ENCODE results near the gene DCP1B.

The DCP1B gene

GRCh38 chr12:2013527-2014223, 9.4 kb upstream of the DCP1B start:
- H3K4me2 ChIP-seq (ENCODE audit: low read depth, low read length, poor library complexity, severe bottlenecking), result no peak overlapping the region
- no peak overlapping the region for H3K27ac ChIP-seq (ENCODE audit: low read depth, low read length)
- no peaks in the 10 kb centered on the region for H3K9me2 ChIP-seq (replicated peaks; ENCODE audit: insufficient read depth, low read length)
- H3K9me3 ChIP-seq (ENCODE audit: insufficient read depth, low read length), result no peaks in the 10 kb centered on the region
- no peaks in the 10 kb centered on the region for H3K36me3 ChIP-seq (ENCODE audit: low read length)
- no peaks in the 10 kb centered on the region for H3K27me3 ChIP-seq (ENCODE audit: low read length)
- H2AFZ ChIP-seq (ENCODE audit: low read depth, low read length, severe bottlenecking), result no peak overlapping the region
- H4K20me1 ChIP-seq (ENCODE audit: low read depth, low read length), result no peaks in the 10 kb centered on the region
- no peak overlapping the region for H3K9ac ChIP-seq (ENCODE audit: low read length)
- no peak overlapping the region for H3K4me3 ChIP-seq (ENCODE audit: insufficient read depth, low read length, poor library complexity, severe bottlenecking)
- H3K79me2 ChIP-seq (ENCODE audit: insufficient read depth, low read length), result no peaks in the 10 kb centered on the region
- H3F3A ChIP-seq (ENCODE audit: insufficient read depth), result no peaks in the 10 kb centered on the region
- TF ChIP-seq EZH2phosphoT487 (conservative IDR thresholded peaks at IDR 0.05; ENCODE audit: low read length), result no peak
- no peak for TF ChIP-seq CTCF (IDR thresholded peaks at IDR 0.05; ENCODE audit: insufficient read depth, low read length, poor library complexity, severe bottlenecking)

GRCh38 chr12:2013086-2013485, 8.8 kb upstream of the DCP1B start:
- Histone ChIP-seq H3K27ac (ENCODE audit: low read depth, low read length) (no peak overlapping the region), H3K9me2 (replicated peaks; ENCODE audit: insufficient read depth, low read length) (no peaks in the 10 kb centered on the region), H2AFZ (ENCODE audit: low read depth, low read length, severe bottlenecking) (no peak overlapping the region), H3K9me3 (ENCODE audit: insufficient read depth, low read length) (no peaks in the 10 kb centered on the region), H3K4me2 (ENCODE audit: low read depth, low read length, poor library complexity, severe bottlenecking) (no peak overlapping the region), H3K4me3 (ENCODE audit: insufficient read depth, low read length, poor library complexity, severe bottlenecking) (no peak overlapping the region), H3K79me2 (ENCODE audit: insufficient read depth, low read length) (no peaks in the 10 kb centered on the region), H3K36me3 (ENCODE audit: low read length) (no peaks in the 10 kb centered on the region), H4K20me1 (ENCODE audit: low read depth, low read length) (no peaks in the 10 kb centered on the region), H3K9ac (ENCODE audit: low read length) (no peak overlapping the region), H3K27me3 (ENCODE audit: low read length) (no peaks in the 10 kb centered on the region), H3F3A (ENCODE audit: insufficient read depth) (no peaks in the 10 kb centered on the region)
- TF ChIP-seq CTCF (IDR thresholded peaks at IDR 0.05; ENCODE audit: insufficient read depth, low read length, poor library complexity, severe bottlenecking) (no peak), EZH2phosphoT487 (conservative IDR thresholded peaks at IDR 0.05; ENCODE audit: low read length) (no peak)

GRCh38 chr12:2011643-2012607, 7.7 kb upstream of the DCP1B start:
- Histone ChIP-seq H3K9ac (ENCODE audit: low read length) (no peak overlapping the region), H2AFZ (ENCODE audit: low read depth, low read length, severe bottlenecking) (no peak overlapping the region), H3K27me3 (ENCODE audit: low read length) (no peaks in the 10 kb centered on the region), H3K9me3 (ENCODE audit: insufficient read depth, low read length) (no peaks in the 10 kb centered on the region), H3F3A (ENCODE audit: insufficient read depth) (no peaks in the 10 kb centered on the region), H3K36me3 (ENCODE audit: low read length) (no peaks in the 10 kb centered on the region), H3K9me2 (replicated peaks; ENCODE audit: insufficient read depth, low read length) (no peaks in the 10 kb centered on the region), H4K20me1 (ENCODE audit: low read depth, low read length) (no peaks in the 10 kb centered on the region), H3K4me2 (ENCODE audit: low read depth, low read length, poor library complexity, severe bottlenecking) (no peak overlapping the region), H3K79me2 (ENCODE audit: insufficient read depth, low read length) (no peaks in the 10 kb centered on the region), H3K27ac (ENCODE audit: low read depth, low read length) (no peak overlapping the region), H3K4me3 (ENCODE audit: insufficient read depth, low read length, poor library complexity, severe bottlenecking) (no peak overlapping the region)
- TF ChIP-seq CTCF (IDR thresholded peaks at IDR 0.05; ENCODE audit: insufficient read depth, low read length, poor library complexity, severe bottlenecking), result no peak
- TF ChIP-seq EZH2phosphoT487 (conservative IDR thresholded peaks at IDR 0.05; ENCODE audit: low read length), result no peak

Data from SU-DHL-6 (cell line).